Naive thymus-derived CD8-positive, alpha-beta T cell (primary cell): ENCODE data around the gene ANTXRL. TPM values are rescaled to one million over a fixed set of nuclear protein-coding genes. Genes with fewer than 3 reads are reported as not detected.
"Not testable (repeated sequence)": the region's sequence is repeated elsewhere in the genome, so short reads cannot be mapped to it uniquely, and the experiment has no call there.

Experiments
- ATAC-seq, 2 donors: fragments of 150-1000 bp; cut with Tn5 transposase in 1 of 2; sonication (Bioruptor Pico), chemical (Tn5 transposase) in 1 of 2; 1 replicate in 1 of 2; 2 replicates in 1 of 2; pipeline ENCODE4 v1.10.0; 2021; ENCODE audit warnings: mild to moderate bottlenecking in 2 of 2, moderate library complexity in 2 of 2
- POLR2A ChIA-PET: fragments of 350-600 bp; sonication (Branson Sonifier 250); formaldehyde crosslinking; loops from one replicate; lab custom pipeline; 2021; ENCODE audit warnings: antibody characterized with exemption; lab: Charles Lee
- DNase-seq, 10 donors: peaks; one replicate each; pipeline versions ENCODE4 v3.0.0 to v3.0.0-alpha.2; 2020 to 2022
- H3K27ac Mint-ChIP-seq, 10 donors: one replicate each; pipeline ENCODE4 v1.8.0; 2020 to 2022; ENCODE audit warnings: mild to moderate bottlenecking in 10 of 10, mixed read lengths in 10 of 10, moderate library complexity in 4 of 10, inconsistent platforms in 1 of 10
- H3K27me3 Mint-ChIP-seq, 5 donors: one replicate each; pipeline ENCODE4 v1.8.0; 2021 to 2022; ENCODE audit warnings: mixed read lengths in 5 of 5
- H3K36me3 Mint-ChIP-seq, 3 donors: one replicate each; pipeline ENCODE4 v1.8.0; 2020 to 2022; ENCODE audit warnings: mixed read lengths in 3 of 3, mild to moderate bottlenecking in 2 of 3, inconsistent platforms in 1 of 3
- H3K4me1 Mint-ChIP-seq, 4 donors: one replicate each; pipeline ENCODE4 v1.8.0; 2021 to 2022; ENCODE audit warnings: mixed read lengths in 4 of 4
- H3K4me3 Mint-ChIP-seq, 10 donors: one replicate each; pipeline ENCODE4 v1.8.0; 2020 to 2022; ENCODE audit warnings: mild to moderate bottlenecking in 10 of 10, mixed read lengths in 10 of 10, moderate library complexity in 6 of 10, inconsistent platforms in 1 of 10
- H3K9me3 Mint-ChIP-seq, 9 donors: one replicate each; pipeline ENCODE4 v1.8.0; 2020 to 2022; ENCODE audit warnings: mixed read lengths in 9 of 9, mild to moderate bottlenecking in 3 of 9, inconsistent platforms in 1 of 9, moderate library complexity in 1 of 9
- polyA plus RNA-seq, 3 donors: library from polyadenylated mRNA; unstranded; fragments of 300-500 nt; fragmentation: Illumina TruSeq; gene quantifications; one replicate each; pipeline ENCODE4 v1.2.3, GENCODE V29; 2021
- total RNA-seq, 8 experiments: library from RNA in 2 of 8; stranded (reverse) in 2 of 8; gene quantifications; one replicate each; pipeline ENCODE4 v1.2.3 and lab custom pipeline; 2021 to 2026

ANTXRL gene
- total and polyA plus RNA-seq, 5 experiments from 2014 or later = not detected

- Mint-ChIP-seq H3K4me1 (no peaks in the 10 kb centered on the region), H3K27me3 (peaks cover 0 to 3% (median 0%) of the 10 kb centered on the region in 5 donors), H3K36me3 (no peaks in the 10 kb centered on the region), H3K9me3 (no peaks in the 10 kb centered on the region), H3K27ac (no peak overlapping the region), H3K4me3 (no peak overlapping the region)
- POLR2A ChIA-PET = no interaction called here
- DNase-seq (no peak), ATAC-seq (no peak)
Observed at GRCh38 chr10:46309511-46310142, 22.8 kb downstream of the ANTXRL start.

GRCh38 chr10:46310143-46310514, 23.3 kb downstream of the ANTXRL start:
- no peaks in the 10 kb centered on the region for H3K4me1 Mint-ChIP-seq

GRCh38 chr10:46310851-46311250, 24.1 kb downstream of the ANTXRL start:
- Mint-ChIP-seq H3K4me3 (no peak overlapping the region), H3K36me3 (no peaks in the 10 kb centered on the region), H3K27me3 (peaks cover 0 to 3% (median 0%) of the 10 kb centered on the region in 5 donors), H3K9me3 (no peaks in the 10 kb centered on the region), H3K27ac (no peak overlapping the region), H3K4me1 (no peaks in the 10 kb centered on the region)
- ATAC-seq (no peak), DNase-seq (no peak)
- POLR2A ChIA-PET = no interaction called here

More at GRCh38 chr10:46310143-46310514, 23.3 kb downstream of the ANTXRL start:
- ATAC-seq = no peak
- H3K27me3 Mint-ChIP-seq = peaks cover 0 to 3% (median 0%) of the 10 kb centered on the region in 5 donors
- POLR2A ChIA-PET = no interaction called here
- DNase-seq = no peak
- H3K9me3 Mint-ChIP-seq = no peaks in the 10 kb centered on the region
- no peak overlapping the region for H3K27ac Mint-ChIP-seq
- no peak overlapping the region for H3K4me3 Mint-ChIP-seq
- no peaks in the 10 kb centered on the region for H3K36me3 Mint-ChIP-seq

GRCh38 chr10:46311501-46311951, 24.7 kb downstream of the ANTXRL start:
- POLR2A ChIA-PET = no interaction called here
- Mint-ChIP-seq H3K36me3 (no peaks in the 10 kb centered on the region), H3K4me3 (no peak overlapping the region), H3K27ac (no peak overlapping the region), H3K9me3 (no peaks in the 10 kb centered on the region), H3K27me3 (peaks cover 0 to 3% (median 0%) of the 10 kb centered on the region in 5 donors), H3K4me1 (no peaks in the 10 kb centered on the region)
- ATAC-seq = no peak
- DNase-seq = no peak

GRCh38 chr10:46311961-46312431, 25.2 kb downstream of the ANTXRL start:
- H3K4me1 Mint-ChIP-seq, H3K36me3 Mint-ChIP-seq, H3K27ac Mint-ChIP-seq, ATAC-seq, POLR2A ChIA-PET, DNase-seq, H3K9me3 Mint-ChIP-seq, H3K4me3 Mint-ChIP-seq, H3K27me3 Mint-ChIP-seq: not testable (repeated sequence)

- Mint-ChIP-seq H3K9me3 (no peaks in the 10 kb centered on the region), H3K4me1 (no peaks in the 10 kb centered on the region), H3K4me3 (no peak overlapping the region), H3K27me3 (peaks cover 0 to 3% (median 0%) of the 10 kb centered on the region in 5 donors), H3K27ac (peak overlapping the region in 1 of 10 donors; percentile 55), H3K36me3 (no peaks in the 10 kb centered on the region)
- POLR2A ChIA-PET = no interaction called here
- ATAC-seq = no peak
- DNase-seq = no peak
Observed at GRCh38 chr10:46312953-46313352, 26.2 kb downstream of the ANTXRL start.

GRCh38 chr10:46314071-46314470, 27.3 kb downstream of the ANTXRL start:
- no peak for DNase-seq
- no peak overlapping the region for H3K27ac Mint-ChIP-seq
- H3K9me3 Mint-ChIP-seq = no peaks in the 10 kb centered on the region
- ATAC-seq = no peak
- H3K27me3 Mint-ChIP-seq = peaks cover 0 to 3% (median 0%) of the 10 kb centered on the region in 5 donors
- no peaks in the 10 kb centered on the region for H3K36me3 Mint-ChIP-seq
- H3K4me1 Mint-ChIP-seq = no peaks in the 10 kb centered on the region
- no peak overlapping the region for H3K4me3 Mint-ChIP-seq
- POLR2A ChIA-PET = no interaction called here

GRCh38 chr10:46315071-46315860, 28.5 kb downstream of the ANTXRL start:
- H3K9me3 Mint-ChIP-seq, H3K4me1 Mint-ChIP-seq, H3K36me3 Mint-ChIP-seq, H3K27me3 Mint-ChIP-seq, POLR2A ChIA-PET, ATAC-seq, H3K4me3 Mint-ChIP-seq, DNase-seq: not testable (repeated sequence)
- H3K27ac Mint-ChIP-seq = peak overlapping the region in 1 of 10 donors; percentile 51

- no peak for DNase-seq
- H3K9me3 Mint-ChIP-seq = no peaks in the 10 kb centered on the region
- H3K4me3 Mint-ChIP-seq = no peak overlapping the region
- ATAC-seq = no peak
- H3K27ac Mint-ChIP-seq = no peak overlapping the region
- POLR2A ChIA-PET = no interaction called here
- no peaks in the 10 kb centered on the region for H3K4me1 Mint-ChIP-seq
- peaks cover 0 to 3% (median 0%) of the 10 kb centered on the region in 5 donors for H3K27me3 Mint-ChIP-seq
- H3K36me3 Mint-ChIP-seq = no peaks in the 10 kb centered on the region
Observed at GRCh38 chr10:46317370-46317769, 30.6 kb downstream of the ANTXRL start.

- ATAC-seq = no peak
- Mint-ChIP-seq H3K4me1 (no peaks in the 10 kb centered on the region), H3K27ac (peak overlapping the region in 1 of 10 donors; percentile 4), H3K36me3 (no peaks in the 10 kb centered on the region), H3K4me3 (no peak overlapping the region), H3K9me3 (no peaks in the 10 kb centered on the region), H3K27me3 (peaks cover 0 to under 1% (median 0%) of the 10 kb centered on the region in 5 donors)
- no peak for DNase-seq
- POLR2A ChIA-PET = no interaction called here
Observed at GRCh38 chr10:46317889-46318288, 31.1 kb downstream of the ANTXRL start.

GRCh38 chr10:46318799-46319198, 32.0 kb downstream of the ANTXRL start:
- POLR2A ChIA-PET = no interaction called here
- H3K4me3 Mint-ChIP-seq = no peak overlapping the region
- H3K27ac Mint-ChIP-seq = no peak overlapping the region
- H3K27me3 Mint-ChIP-seq = no peaks in the 10 kb centered on the region
- ATAC-seq = no peak
- no peaks in the 10 kb centered on the region for H3K4me1 Mint-ChIP-seq
- no peaks in the 10 kb centered on the region for H3K9me3 Mint-ChIP-seq
- DNase-seq = no peak
- H3K36me3 Mint-ChIP-seq = no peaks in the 10 kb centered on the region

- no peak for ATAC-seq
- no peak for DNase-seq
- Mint-ChIP-seq H3K27ac (no peak overlapping the region), H3K27me3 (no peaks in the 10 kb centered on the region), H3K4me1 (no peaks in the 10 kb centered on the region), H3K4me3 (no peak overlapping the region), H3K9me3 (no peaks in the 10 kb centered on the region), H3K36me3 (no peaks in the 10 kb centered on the region)
- POLR2A ChIA-PET = no interaction called here
Observed at GRCh38 chr10:46319389-46319788, 32.6 kb downstream of the ANTXRL start.

- no peaks in the 10 kb centered on the region for H3K9me3 Mint-ChIP-seq
- POLR2A ChIA-PET = no interaction called here
- H3K4me3 Mint-ChIP-seq = no peak overlapping the region
- DNase-seq = no peak
- H3K4me1 Mint-ChIP-seq = peaks cover 0 to under 1% (median 0%) of the 10 kb centered on the region in 4 donors
- no peaks in the 10 kb centered on the region for H3K36me3 Mint-ChIP-seq
- peaks cover 0 to 2% (median 0%) of the 10 kb centered on the region in 5 donors for H3K27me3 Mint-ChIP-seq
- ATAC-seq = no peak
- no peak overlapping the region for H3K27ac Mint-ChIP-seq
Observed at GRCh38 chr10:46321770-46322169, 35.0 kb downstream of the ANTXRL start.
